ENCODE results near the gene WDFY4. TPM values are rescaled to one million over a fixed set of nuclear protein-coding genes. Genes with fewer than 3 reads are reported as not detected.

Gene WDFY4
- total RNA-seq, 1 experiment from 2014 or later, result not detected

DNA sequence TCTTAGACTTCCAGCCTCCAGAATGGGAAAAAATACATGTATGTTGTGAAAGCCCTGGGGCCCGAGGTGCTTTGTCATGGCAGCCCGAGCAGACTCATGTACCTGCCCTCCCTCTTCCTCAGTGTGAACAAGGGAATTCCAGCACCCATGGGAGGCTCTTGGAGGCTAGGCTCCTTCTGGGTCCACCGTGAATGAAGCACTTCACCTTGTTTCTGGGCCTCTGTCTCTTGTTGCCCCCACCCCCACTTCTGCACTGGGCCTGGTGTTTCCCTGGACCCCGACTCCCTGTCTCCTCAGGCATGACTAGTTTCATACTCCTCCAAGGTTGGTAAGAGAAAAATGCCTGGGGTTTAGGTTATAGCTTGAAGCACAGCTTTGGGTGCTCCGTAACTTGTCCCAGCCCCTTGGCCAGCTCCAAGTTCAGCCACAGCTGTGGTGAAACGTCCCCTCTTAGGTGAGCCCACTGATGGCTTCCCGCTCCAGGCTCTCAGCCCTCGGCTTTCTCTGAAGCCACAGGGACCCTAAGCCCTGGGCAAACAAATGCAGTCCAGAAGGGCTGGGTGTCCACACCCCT, 49.6 kb upstream of the WDFY4 start:
- Histone ChIP-seq H4K20me1 (ENCODE audit: control insufficient read depth, insufficient read depth, insufficient read length) (no peaks in the 10 kb centered on the region), H3K27me3 (ENCODE audit: insufficient read depth, low read length) (no peaks in the 10 kb centered on the region), H2BK12ac (ENCODE audit: insufficient read length, low read depth, low read length) (no peak overlapping the region), H3K27ac (ENCODE audit: insufficient read length, low read depth, low read length) (no peak overlapping the region), H3K9ac (ENCODE audit: extremely low read depth, insufficient read length, low read length) (no peak overlapping the region), H3K14ac (ENCODE audit: insufficient read depth, low read length) (no peak overlapping the region), H2AK5ac (ENCODE audit: insufficient read length, low read length) (no peak overlapping the region), H3K4ac (ENCODE audit: low read depth, low read length) (no peak overlapping the region), H3K4me2 (ENCODE audit: insufficient read depth, insufficient read length, low read length) (no peak overlapping the region), H2BK120ac (ENCODE audit: low read depth, low read length, poor library complexity, severe bottlenecking) (no peak overlapping the region), H2BK20ac (ENCODE audit: low read depth, low read length, poor library complexity, severe bottlenecking) (no peak overlapping the region), H3K23me2 (ENCODE audit: insufficient read length, low read depth, low read length, poor library complexity, severe bottlenecking) (no peaks in the 10 kb centered on the region), H3K79me1 (ENCODE audit: insufficient read depth, low read depth, low read length, poor library complexity, severe bottlenecking) (no peaks in the 10 kb centered on the region), H3K79me2 (ENCODE audit: insufficient read depth, low read length) (no peaks in the 10 kb centered on the region), H3K56ac (ENCODE audit: insufficient read length, low read depth, low read length) (no peak overlapping the region), H3K9me3 (ENCODE audit: control insufficient read depth, low read depth, low read length) (no peaks in the 10 kb centered on the region), H3K18ac (ENCODE audit: insufficient read length, low read depth, low read length) (no peak overlapping the region), H4K5ac (ENCODE audit: insufficient read length, low read depth, low read length) (no peak overlapping the region), H2AFZ (ENCODE audit: low read length) (no peak overlapping the region), H2BK15ac (ENCODE audit: low read depth, low read length) (no peak overlapping the region), H3K23ac (ENCODE audit: insufficient read length, low read depth, low read length) (no peak overlapping the region), H4K8ac (replicated peaks; ENCODE audit: insufficient read length, low read depth, low read length) (no peak overlapping the region), H4K91ac (ENCODE audit: insufficient read length, low read depth, low read length) (no peak overlapping the region), H2BK5ac (ENCODE audit: insufficient read length, low read length) (no peak overlapping the region), H3T11ph (ENCODE audit: low read length) (no peak overlapping the region), H3K4me1 (ENCODE audit: insufficient read depth, low read length) (no peaks in the 10 kb centered on the region)
- H3K4me1 Mint-ChIP-seq, result no peaks in the 10 kb centered on the region
- no peak for TF ChIP-seq CTCF (conservative IDR thresholded peaks at IDR 0.05)
- no peak overlapping the region for H3K27ac Mint-ChIP-seq
- no peak overlapping the region for H3K4me3 Mint-ChIP-seq
- peaks cover 12% of the 10 kb centered on the region for H3K27me3 Mint-ChIP-seq (ENCODE audit: low read depth)
- no peak for DNase-seq
- H3K36me3 Mint-ChIP-seq (ENCODE audit: insufficient read depth in 1 of 3, low read depth in 3 of 3), result no peaks in the 10 kb centered on the region; a peak in 2 of 7 replicates
- H3K9me3 Mint-ChIP-seq, result no peaks in the 10 kb centered on the region; a peak in 1 of 5 replicates
- no CpG with 5 or more reads among the region's 8 CpGs for WGBS (ENCODE audit: extremely low coverage, insufficient read length, low lambda C conversion rate)

Measured in H9 (cell line).